Endodermal cell (in vitro differentiated cells): ENCODE results near the gene PSMB9. TPM values are rescaled to one million over a fixed set of nuclear protein-coding genes. Genes with fewer than 3 reads are reported as not detected.

Experiments used
- DNase-seq: peaks from one replicate; pipeline ENCODE4 v3.0.0-alpha.2; 2017
- H3K27ac ChIP-seq: 2 replicates; pipeline ENCODE4 v1.5.1; 2013; ENCODE audit warnings: mild to moderate bottlenecking, low read depth, low read length, moderate library complexity
- H3K27me3 ChIP-seq: 2 replicates; pipeline ENCODE4 v1.6.1; 2013; ENCODE audit warnings: mild to moderate bottlenecking, low read length, moderate library complexity; ENCODE audit not compliant: insufficient read depth, control insufficient read depth, poor library complexity, severe bottlenecking
- H3K36me3 ChIP-seq: 2 replicates; pipeline ENCODE4 v1.7.0; 2013; ENCODE audit warnings: mild to moderate bottlenecking, low read length, moderate library complexity; ENCODE audit not compliant: control insufficient read depth, insufficient read depth
- H3K4me1 ChIP-seq: one replicate; pipeline ENCODE4 v1.7.0; 2013; ENCODE audit warnings: low read length; ENCODE audit not compliant: control insufficient read depth, insufficient read depth
- H3K4me3 ChIP-seq: 2 replicates; pipeline ENCODE4 v1.5.1; 2013; ENCODE audit warnings: mild to moderate bottlenecking, low read length, moderate library complexity
- H3K9ac ChIP-seq: 2 replicates; pipeline ENCODE4 v1.6.1; 2013; ENCODE audit warnings: mild to moderate bottlenecking, low read length, moderate library complexity; ENCODE audit not compliant: poor library complexity, severe bottlenecking; ENCODE audit errors: extremely low read depth
- H3K9me3 ChIP-seq: 2 replicates; pipeline ENCODE4 v1.6.1; 2013; ENCODE audit warnings: mild to moderate bottlenecking, low read length, moderate library complexity; ENCODE audit not compliant: control insufficient read depth
- H3K27ac Mint-ChIP-seq: 2 replicates; pipeline ENCODE4 v1.8.0; 2020; ENCODE audit warnings: mixed read lengths
- H3K27me3 Mint-ChIP-seq: 2 replicates; pipeline ENCODE4 v1.8.0; 2021; ENCODE audit warnings: mild to moderate bottlenecking, mixed read lengths; ENCODE audit not compliant: insufficient read depth
- H3K36me3 Mint-ChIP-seq: 2 replicates; pipeline ENCODE4 v1.8.0; 2020; ENCODE audit warnings: low read depth, mixed read lengths
- H3K4me1 Mint-ChIP-seq: 2 replicates; pipeline ENCODE4 v1.8.0; 2020; ENCODE audit warnings: mixed read lengths
- H3K4me3 Mint-ChIP-seq: 2 replicates; pipeline ENCODE4 v1.8.0; 2020; ENCODE audit warnings: mild to moderate bottlenecking, moderate library complexity, mixed read lengths
- H3K9me3 Mint-ChIP-seq: 2 replicates; pipeline ENCODE4 v1.8.0; 2020; ENCODE audit warnings: mild to moderate bottlenecking, mixed read lengths
- CTCF ChIP-seq: fragments of 200-600 bp; sonication (generic); conservative IDR thresholded peaks from 2 replicates; pipeline ENCODE4 v1.5.0; 2021; ENCODE audit warnings: antibody characterized with exemption, mild to moderate bottlenecking
- WGBS, 2 experiments: methylation state at CpG; one replicate each; pipeline versions ENCODE4 v1.1.5 to v1.1.7; 2013; ENCODE audit warnings: missing lambda C conversion rate in 2 of 2, mixed read lengths in 1 of 2; ENCODE audit not compliant: insufficient coverage in 1 of 2, insufficient read length in 1 of 2; 5-methylcytosine and 5-hydroxymethylcytosine counted together
- total RNA-seq, 2 donors: library from RNA; stranded (reverse); fragmentation: NEBNext Ultra II Directional in 1 of 2; extraction: Animal tissue kit (Norgen Biotek cat#: 25700) in 1 of 2; gene quantifications; 2 replicates in 1 of 2; 3 replicates in 1 of 2; pipeline ENCODE4 v1.2.1, GENCODE V29; 2021

Gene PSMB9
- total RNA-seq, 2 donors from 2014 or later: not detected

- Mint-ChIP-seq H3K9me3 (no peaks in the 10 kb centered on the region), H3K27me3 (peaks cover 87% of the 10 kb centered on the region), H3K27ac (no peak overlapping the region), H3K36me3 (no peaks in the 10 kb centered on the region), H3K4me3 (peak overlapping the region; percentile 68), H3K4me1 (peaks cover 7% of the 10 kb centered on the region)
- Histone ChIP-seq H3K36me3 (no peaks in the 10 kb centered on the region), H3K27me3 (peaks cover 98% of the 10 kb centered on the region), H3K27ac (no peak overlapping the region), H3K9ac (no peak overlapping the region), H3K4me3 (peak overlapping the region; percentile 76), H3K4me1 (peaks cover 4% of the 10 kb centered on the region), H3K9me3 (no peaks in the 10 kb centered on the region)
- WGBS, 2 experiments: 23 to 32% methylated on average over 9 to 19 of the region's 19 CpGs
- TF ChIP-seq CTCF: no peak
- no peak for DNase-seq
Observed at GRCh38 chr6:32844839-32845383, 9.1 kb upstream of the PSMB9 start.

GRCh38 chr6:32845384-32845884 lies 8.6 kb upstream of the PSMB9 start:
- H3K9ac ChIP-seq: no peak overlapping the region
- Mint-ChIP-seq H3K27ac (no peak overlapping the region), H3K4me3 (no peak overlapping the region), H3K27me3 (peaks cover 87% of the 10 kb centered on the region), H3K4me1 (peaks cover 7% of the 10 kb centered on the region), H3K9me3 (no peaks in the 10 kb centered on the region), H3K36me3 (no peaks in the 10 kb centered on the region)
- no peak overlapping the region for H3K27ac ChIP-seq
- TF ChIP-seq CTCF: no peak
- peaks cover 4% of the 10 kb centered on the region for H3K4me1 ChIP-seq
- peaks cover 98% of the 10 kb centered on the region for H3K27me3 ChIP-seq
- H3K36me3 ChIP-seq: no peaks in the 10 kb centered on the region
- DNase-seq: no peak
- H3K9me3 ChIP-seq: no peaks in the 10 kb centered on the region
- 91 to 98% methylated on average over 6 to 10 of the region's 10 CpGs for WGBS, 2 experiments
- H3K4me3 ChIP-seq: no peak overlapping the region

- H3K9ac ChIP-seq: no peak overlapping the region
- H3K4me3 Mint-ChIP-seq: no peak overlapping the region
- peaks cover 4% of the 10 kb centered on the region for H3K4me1 ChIP-seq
- H3K36me3 ChIP-seq: no peaks in the 10 kb centered on the region
- H3K9me3 Mint-ChIP-seq: no peaks in the 10 kb centered on the region
- no peaks in the 10 kb centered on the region for H3K9me3 ChIP-seq
- peaks cover 7% of the 10 kb centered on the region for H3K4me1 Mint-ChIP-seq
- WGBS, 2 experiments: 90 to 95% methylated on average over 4 to 10 of the region's 10 CpGs
- peaks cover 98% of the 10 kb centered on the region for H3K27me3 ChIP-seq
- TF ChIP-seq CTCF: no peak
- DNase-seq: no peak
- H3K27ac ChIP-seq: no peak overlapping the region
- H3K4me3 ChIP-seq: no peak overlapping the region
- H3K27me3 Mint-ChIP-seq: peaks cover 91% of the 10 kb centered on the region
- H3K27ac Mint-ChIP-seq: no peak overlapping the region
- H3K36me3 Mint-ChIP-seq: no peaks in the 10 kb centered on the region
Observed at GRCh38 chr6:32847004-32847403, 7.0 kb upstream of the PSMB9 start.
